ENCODE results near the gene DIS3L2. TPM values are rescaled to one million over a fixed set of nuclear protein-coding genes. Genes with fewer than 3 reads are reported as not detected.

DIS3L2 gene
- total RNA-seq, 2 experiments from 2014 or later: 39.8 to 39.9 TPM

Small RNA genes within 50 kb of the gene (microRNA-seq; reads per million reads assigned to microRNA genes)
- gene MIR562: not detected

Other genes with a start within 250 kb of the DIS3L2 start
- 10 to 100 TPM; 34.1 TPM for gene PDE6D, start 180.4 kb upstream of the DIS3L2 start, total RNA-seq
- 10 to 100 TPM; 43.8 to 48.0 TPM for gene COPS7B, start 175.3 kb upstream of the DIS3L2 start, total RNA-seq
- under 1 TPM; 0.40 to 0.89 TPM for gene NPPC, start 35.3 kb upstream of the DIS3L2 start, total RNA-seq

Data from activated naive CD8-positive, alpha-beta T cell treated with anti-CD3 and anti-CD28 coated beads, Interleukin-2, amount 10 ng/mL, durations not matched to agents 7 days and 5 days (primary cell).